OCI-LY1 (cell line): ENCODE data around the gene ADAMTS18.

Experiments used
- H2AFZ ChIP-seq: fragments of 200-600 bp; sonication (generic), shearing (Covaris generic); 2 replicates; pipeline ENCODE4 v1.6.0; 2014; ENCODE audit warnings: antibody characterized with exemption, mild to moderate bottlenecking, low read length
- H3F3A ChIP-seq: fragments of 200-600 bp; sonication (generic), shearing (Covaris generic); 2 replicates; pipeline ENCODE4 v1.6.0; 2014; ENCODE audit warnings: mild to moderate bottlenecking, antibody characterized with exemption, low read length, moderate library complexity; ENCODE audit not compliant: insufficient read depth
- H3K27ac ChIP-seq: fragments of 200-600 bp; sonication (generic); 2 replicates; pipeline ENCODE4 v1.5.1; 2014; ENCODE audit warnings: low read length, mixed run types, mild to moderate bottlenecking, low read depth; ENCODE audit not compliant: poor library complexity, severe bottlenecking
- H3K27me3 ChIP-seq: fragments of 200-600 bp; sonication (generic); 2 replicates; pipeline ENCODE4 v1.6.0; 2014; ENCODE audit warnings: antibody characterized with exemption, mild to moderate bottlenecking, low read length, moderate library complexity; ENCODE audit not compliant: insufficient read depth
- H3K36me3 ChIP-seq: fragments of 200-600 bp; sonication (generic); 2 replicates; pipeline ENCODE4 v1.6.1; 2014; ENCODE audit warnings: mild to moderate bottlenecking, antibody characterized with exemption, low read length, moderate library complexity, mixed read lengths; ENCODE audit not compliant: insufficient read depth
- H3K4me1 ChIP-seq: fragments of 200-600 bp; sonication (generic); 2 replicates; pipeline ENCODE4 v1.5.1; 2014; ENCODE audit warnings: mild to moderate bottlenecking, low read length, moderate library complexity; ENCODE audit not compliant: insufficient read depth, severe bottlenecking
- H3K4me2 ChIP-seq: fragments of 200-600 bp; sonication (generic), shearing (Covaris generic); 2 replicates; pipeline ENCODE4 v1.6.1; 2014; ENCODE audit warnings: low read length
- H3K4me3 ChIP-seq: fragments of 200-600 bp; sonication (generic); 2 replicates; pipeline ENCODE4 v1.5.1; 2014; ENCODE audit warnings: low read length, low read depth, mild to moderate bottlenecking, mixed read lengths; ENCODE audit not compliant: poor library complexity, severe bottlenecking
- H3K79me2 ChIP-seq: fragments of 200-600 bp; shearing (Covaris generic); 2 replicates; pipeline ENCODE4 v1.6.1; 2016; ENCODE audit warnings: mixed run types, low read length, mixed read lengths; ENCODE audit not compliant: insufficient read depth
- H3K9ac ChIP-seq: fragments of 200-600 bp; sonication (generic), shearing (Covaris generic); 2 replicates; pipeline ENCODE4 v1.6.1; 2014; ENCODE audit warnings: mild to moderate bottlenecking, low read length, mixed read lengths
- H3K9me2 ChIP-seq: fragments of 200-600 bp; sonication (generic), shearing (Covaris generic); 2 replicates; pipeline ENCODE4 v1.6.1; 2014; ENCODE audit warnings: low read depth, mild to moderate bottlenecking, low read length, mixed read lengths
- H3K9me3 ChIP-seq: fragments of 200-600 bp; shearing (Covaris generic); 2 replicates; pipeline ENCODE4 v1.6.1; 2014; ENCODE audit warnings: low read length, mixed read lengths
- H4K20me1 ChIP-seq: fragments of 200-600 bp; sonication (generic), shearing (Covaris generic); 2 replicates; pipeline ENCODE4 v1.6.0; 2016; ENCODE audit warnings: mild to moderate bottlenecking, low read length; ENCODE audit not compliant: insufficient read depth
- EZH2 ChIP-seq: fragments of 200-600 bp; sonication (generic), shearing (Covaris generic); IDR thresholded peaks from 2 replicates; pipeline ENCODE4 v1.8.0; 2017; ENCODE audit warnings: borderline replicate concordance, mixed run types, mild to moderate bottlenecking, antibody characterized with exemption, low read length, moderate library complexity, mixed read lengths
- TF ChIP-seq, protein P1 (sequence below): fragments of 200-600 bp; sonication (generic), shearing (Covaris generic); IDR thresholded peaks from 2 replicates; pipeline ENCODE4 v1.5.1; 2017; ENCODE audit warnings: mild to moderate bottlenecking, antibody characterized with exemption, low read length, moderate library complexity, mixed read lengths

ADAMTS18 gene

DNA sequence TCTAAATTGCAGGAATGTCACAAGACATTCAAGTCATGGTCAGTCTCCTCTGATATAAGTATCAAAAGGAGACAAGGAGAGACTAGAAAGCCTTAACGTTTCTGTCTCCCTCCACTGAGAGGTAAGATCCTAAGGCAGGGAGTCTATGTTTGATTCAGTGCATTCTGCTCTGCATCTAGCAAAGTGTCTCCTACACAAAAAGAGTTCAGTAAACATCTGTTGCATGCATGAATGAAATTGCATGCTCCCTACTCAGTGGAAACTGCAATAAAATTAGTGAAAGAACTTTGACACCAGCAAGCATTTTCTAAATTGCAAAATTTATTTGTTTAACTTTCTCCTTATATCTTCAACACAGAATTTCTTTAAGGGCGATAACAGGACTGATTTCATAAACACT lies 111.1 kb downstream of the ADAMTS18 start:
- Histone ChIP-seq H3K9me3 (no peaks in the 10 kb centered on the region), H3K4me2 (no peak overlapping the region), H2AFZ (no peak overlapping the region), H3K27me3 (no peaks in the 10 kb centered on the region), H3K36me3 (no peaks in the 10 kb centered on the region), H4K20me1 (no peaks in the 10 kb centered on the region), H3K4me1 (no peaks in the 10 kb centered on the region), H3K27ac (no peak overlapping the region), H3K4me3 (no peak overlapping the region), H3F3A (no peaks in the 10 kb centered on the region), H3K9ac (no peak overlapping the region), H3K79me2 (no peaks in the 10 kb centered on the region), H3K9me2 (no peaks in the 10 kb centered on the region)
- no peak for TF ChIP-seq EZH2
- TF ChIP-seq, protein P1, sequence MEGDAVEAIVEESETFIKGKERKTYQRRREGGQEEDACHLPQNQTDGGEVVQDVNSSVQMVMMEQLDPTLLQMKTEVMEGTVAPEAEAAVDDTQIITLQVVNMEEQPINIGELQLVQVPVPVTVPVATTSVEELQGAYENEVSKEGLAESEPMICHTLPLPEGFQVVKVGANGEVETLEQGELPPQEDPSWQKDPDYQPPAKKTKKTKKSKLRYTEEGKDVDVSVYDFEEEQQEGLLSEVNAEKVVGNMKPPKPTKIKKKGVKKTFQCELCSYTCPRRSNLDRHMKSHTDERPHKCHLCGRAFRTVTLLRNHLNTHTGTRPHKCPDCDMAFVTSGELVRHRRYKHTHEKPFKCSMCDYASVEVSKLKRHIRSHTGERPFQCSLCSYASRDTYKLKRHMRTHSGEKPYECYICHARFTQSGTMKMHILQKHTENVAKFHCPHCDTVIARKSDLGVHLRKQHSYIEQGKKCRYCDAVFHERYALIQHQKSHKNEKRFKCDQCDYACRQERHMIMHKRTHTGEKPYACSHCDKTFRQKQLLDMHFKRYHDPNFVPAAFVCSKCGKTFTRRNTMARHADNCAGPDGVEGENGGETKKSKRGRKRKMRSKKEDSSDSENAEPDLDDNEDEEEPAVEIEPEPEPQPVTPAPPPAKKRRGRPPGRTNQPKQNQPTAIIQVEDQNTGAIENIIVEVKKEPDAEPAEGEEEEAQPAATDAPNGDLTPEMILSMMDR = no peak

DNA sequence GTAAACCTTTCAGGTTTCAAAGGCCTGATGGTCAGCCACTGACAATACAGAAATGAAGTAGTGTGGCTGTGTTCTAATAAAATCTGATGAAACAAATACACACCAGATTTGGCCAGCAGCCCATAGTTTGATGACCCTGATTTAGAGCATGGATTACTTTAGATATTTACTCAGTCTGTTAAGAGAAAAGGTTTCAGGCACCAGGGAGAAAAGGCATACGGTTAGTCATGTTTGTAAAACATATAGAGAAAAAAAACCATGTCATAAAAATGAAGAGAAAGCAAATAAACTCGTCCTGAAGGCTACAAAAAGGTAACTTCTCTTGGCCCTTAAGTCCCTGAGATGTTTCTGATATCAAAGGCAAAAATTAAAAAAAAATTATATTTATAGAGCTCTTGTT lies 112.1 kb downstream of the ADAMTS18 start:
- Histone ChIP-seq H3K4me3 (no peak overlapping the region), H3K79me2 (no peaks in the 10 kb centered on the region), H3K36me3 (no peaks in the 10 kb centered on the region), H3F3A (no peaks in the 10 kb centered on the region), H3K27me3 (no peaks in the 10 kb centered on the region), H3K9me2 (no peaks in the 10 kb centered on the region), H3K4me1 (no peaks in the 10 kb centered on the region), H3K9me3 (no peaks in the 10 kb centered on the region), H3K9ac (no peak overlapping the region), H2AFZ (no peak overlapping the region), H4K20me1 (no peaks in the 10 kb centered on the region), H3K4me2 (no peak overlapping the region), H3K27ac (no peak overlapping the region)
- TF ChIP-seq EZH2 = no peak
- TF ChIP-seq, protein P1 = no peak

GRCh38 chr16:77317059-77317458 lies 117.8 kb downstream of the ADAMTS18 start:
- H3K4me3 ChIP-seq = no peak overlapping the region
- no peaks in the 10 kb centered on the region for H3K4me1 ChIP-seq
- H3F3A ChIP-seq = no peaks in the 10 kb centered on the region
- H3K9me2 ChIP-seq = no peaks in the 10 kb centered on the region
- no peak overlapping the region for H3K9ac ChIP-seq
- no peaks in the 10 kb centered on the region for H3K36me3 ChIP-seq
- no peak overlapping the region for H3K27ac ChIP-seq
- no peak overlapping the region for H2AFZ ChIP-seq
- H3K9me3 ChIP-seq = no peaks in the 10 kb centered on the region
- H3K27me3 ChIP-seq = no peaks in the 10 kb centered on the region
- TF ChIP-seq, protein P1 = no peak
- no peak for TF ChIP-seq EZH2
- no peaks in the 10 kb centered on the region for H3K79me2 ChIP-seq
- H3K4me2 ChIP-seq = no peak overlapping the region
- no peaks in the 10 kb centered on the region for H4K20me1 ChIP-seq
